Rectal smooth muscle tissue (tissue), 1 donor: ENCODE measurements around the gene GSDMA.

Source experiments
- H3K27ac ChIP-seq: one replicate; pipeline ENCODE4 v1.7.0; 2013; ENCODE audit warnings: low read depth, low read length, inconsistent platforms
- H3K27me3 ChIP-seq: one replicate; pipeline ENCODE4 v1.7.0; 2013; ENCODE audit warnings: low read length; ENCODE audit not compliant: control insufficient read depth, insufficient read depth
- H3K36me3 ChIP-seq: one replicate; pipeline ENCODE4 v1.7.0; 2013; ENCODE audit warnings: low read length; ENCODE audit not compliant: control insufficient read depth, insufficient read depth
- H3K4me1 ChIP-seq: one replicate; pipeline ENCODE4 v1.7.0; 2013; ENCODE audit warnings: low read length; ENCODE audit not compliant: control insufficient read depth, insufficient read depth
- H3K4me3 ChIP-seq: one replicate; pipeline ENCODE4 v1.7.0; 2013; ENCODE audit warnings: low read length
- H3K9ac ChIP-seq: one replicate; pipeline ENCODE4 v1.7.0; 2013; ENCODE audit warnings: low read length

Gene GSDMA

DNA sequence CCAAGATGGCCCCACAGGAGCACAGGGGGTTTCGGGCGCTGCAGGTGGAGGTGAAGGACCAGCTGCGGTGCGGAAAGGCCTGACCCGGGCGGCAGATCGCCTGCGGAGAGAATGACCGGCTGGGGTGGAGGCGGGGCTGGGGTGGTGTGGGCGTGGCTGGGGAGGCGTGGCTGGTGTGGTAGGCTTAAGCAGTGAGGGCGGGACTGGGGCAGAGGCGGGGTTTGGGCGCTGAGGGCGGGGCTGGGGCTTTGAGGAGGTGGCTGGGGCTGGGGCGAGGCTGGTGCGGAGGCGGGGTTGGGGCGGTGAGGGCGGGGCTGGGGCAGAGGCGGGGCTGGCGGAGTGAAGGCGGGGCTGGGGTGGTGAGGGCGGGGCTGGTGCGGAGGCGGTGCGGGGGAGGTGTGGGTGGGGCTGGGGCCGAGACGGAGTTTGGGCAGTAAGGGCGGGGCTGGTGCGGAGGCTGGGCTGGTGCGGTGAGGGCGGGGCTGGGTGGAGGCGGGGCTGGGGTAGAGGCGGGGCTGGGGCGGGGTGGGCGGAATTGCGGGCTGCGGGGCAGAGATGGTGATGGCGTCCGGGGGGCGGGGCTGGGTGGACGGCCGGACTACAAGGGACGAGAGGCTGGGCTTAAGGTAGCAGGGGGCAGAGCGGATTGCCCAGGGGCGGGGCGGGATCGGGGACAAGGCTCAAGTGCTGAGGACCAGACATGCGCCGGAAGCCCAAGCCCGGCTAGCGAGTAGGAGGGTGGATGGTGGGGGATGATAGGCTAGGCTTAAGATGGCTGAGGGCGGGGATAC lies 9.9 kb upstream of the GSDMA start:
- peak overlapping the region; percentile 81 for H3K4me3 ChIP-seq
- H3K27ac ChIP-seq, result peak overlapping the region; percentile 48
- no peaks in the 10 kb centered on the region for H3K27me3 ChIP-seq
- H3K9ac ChIP-seq, result peak overlapping the region; percentile 87
- H3K4me1 ChIP-seq, result peaks cover 5% of the 10 kb centered on the region
- no peaks in the 10 kb centered on the region for H3K36me3 ChIP-seq

DNA sequence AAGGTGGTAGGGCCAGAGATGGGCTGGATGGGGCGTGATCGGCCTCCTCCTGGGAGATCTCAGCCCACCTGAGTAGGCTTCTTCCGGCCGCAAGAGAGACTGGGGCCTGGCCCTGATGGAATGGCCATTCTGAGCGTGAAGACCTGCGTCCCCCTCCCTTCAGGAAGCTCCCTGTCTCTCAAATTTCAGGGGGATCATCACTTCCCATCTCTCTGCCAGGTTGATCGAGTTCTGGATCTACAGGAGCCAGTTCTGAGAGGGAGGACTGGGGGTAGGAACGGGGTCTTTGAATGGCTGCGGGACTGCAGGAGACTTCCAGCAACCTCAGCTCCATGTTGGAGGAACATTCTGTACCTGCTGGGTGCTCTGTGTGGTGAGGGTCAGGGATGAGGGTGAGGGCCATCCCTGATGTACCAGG lies 9.3 kb upstream of the GSDMA start:
- Histone ChIP-seq H3K4me3 (peak overlapping the region; percentile 72), H3K27me3 (no peaks in the 10 kb centered on the region), H3K27ac (peak overlapping the region; percentile 48), H3K4me1 (peaks cover 5% of the 10 kb centered on the region), H3K36me3 (no peaks in the 10 kb centered on the region), H3K9ac (peak overlapping the region; percentile 40)

DNA sequence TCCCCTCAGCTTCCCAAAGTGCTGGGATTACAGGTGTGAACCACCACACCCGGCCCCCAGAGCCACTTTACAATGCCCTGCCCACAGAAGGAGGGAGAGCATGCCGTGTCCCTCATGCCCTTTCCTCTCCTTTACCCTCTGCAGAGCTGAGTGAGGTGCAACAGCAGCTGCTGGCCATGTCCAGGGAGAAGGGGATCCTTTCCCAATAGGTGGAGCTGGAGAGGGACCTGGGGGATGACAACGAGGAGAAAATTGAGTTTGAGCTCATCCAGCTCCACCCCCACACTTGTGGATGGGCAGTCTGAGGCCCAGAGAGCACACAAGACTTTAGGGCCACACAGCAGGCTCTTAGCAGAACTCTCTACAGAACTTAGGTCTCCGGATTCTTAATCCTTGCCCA lies 7.9 kb upstream of the GSDMA start:
- H3K4me1 ChIP-seq, result peaks cover 5% of the 10 kb centered on the region
- H3K9ac ChIP-seq, result no peak overlapping the region
- H3K27ac ChIP-seq, result no peak overlapping the region
- no peaks in the 10 kb centered on the region for H3K36me3 ChIP-seq
- H3K4me3 ChIP-seq, result no peak overlapping the region
- H3K27me3 ChIP-seq, result no peaks in the 10 kb centered on the region

DNA sequence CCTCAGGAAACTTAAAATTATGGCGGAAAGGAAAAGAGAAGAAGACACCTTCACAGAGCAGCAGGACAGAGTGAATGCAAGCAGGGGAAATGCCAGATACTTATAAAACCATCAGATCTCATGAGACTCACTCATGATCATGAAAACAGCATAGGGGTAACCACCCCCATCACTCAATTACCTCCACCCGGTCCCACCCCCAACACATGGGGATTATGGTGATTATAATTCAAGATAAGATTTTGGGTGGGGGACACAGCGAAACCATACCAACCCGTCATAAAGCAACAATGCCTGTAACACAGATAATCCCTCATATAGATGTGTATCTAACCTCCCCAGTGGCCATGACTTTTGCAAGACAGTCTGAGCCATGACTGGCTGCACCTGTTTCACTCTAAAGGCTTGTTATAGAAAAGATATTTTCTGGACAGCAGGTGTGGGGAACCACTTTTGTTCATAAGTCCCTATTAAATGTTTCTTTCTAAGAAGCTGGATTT lies 7.0 kb upstream of the GSDMA start:
- H3K27me3 ChIP-seq, result no peaks in the 10 kb centered on the region
- H3K4me1 ChIP-seq, result peaks cover 5% of the 10 kb centered on the region
- H3K36me3 ChIP-seq, result no peaks in the 10 kb centered on the region
- no peak overlapping the region for H3K4me3 ChIP-seq
- no peak overlapping the region for H3K27ac ChIP-seq
- no peak overlapping the region for H3K9ac ChIP-seq

DNA sequence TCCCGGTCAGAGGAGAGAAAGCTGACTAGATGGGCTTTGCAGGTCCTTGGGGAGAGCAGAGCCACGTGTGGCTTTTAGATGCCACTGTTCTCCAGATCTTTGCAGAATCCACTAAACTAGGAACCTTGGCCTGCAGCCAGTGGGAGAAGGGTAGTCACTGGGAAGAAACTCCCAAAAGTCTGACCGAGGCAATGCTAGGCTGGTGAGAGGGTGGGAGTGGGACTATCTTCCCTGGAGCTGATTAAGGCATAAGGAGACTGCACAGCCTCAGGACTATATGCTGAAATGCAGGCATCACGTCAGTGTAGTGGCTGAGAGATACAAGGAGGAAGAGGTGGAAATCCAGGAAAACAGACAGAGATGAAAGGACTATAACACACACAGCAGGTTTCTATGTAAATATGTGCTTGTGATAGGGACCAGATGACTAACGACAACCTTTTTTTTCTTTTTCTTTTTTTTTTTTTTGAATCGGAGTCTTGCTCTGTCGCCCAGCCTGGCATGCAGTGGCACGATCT lies 2.2 kb upstream of the GSDMA start:
- Histone ChIP-seq H3K27ac (no peak overlapping the region), H3K4me1 (no peaks in the 10 kb centered on the region), H3K9ac (no peak overlapping the region), H3K36me3 (no peaks in the 10 kb centered on the region), H3K4me3 (no peak overlapping the region), H3K27me3 (no peaks in the 10 kb centered on the region)

DNA sequence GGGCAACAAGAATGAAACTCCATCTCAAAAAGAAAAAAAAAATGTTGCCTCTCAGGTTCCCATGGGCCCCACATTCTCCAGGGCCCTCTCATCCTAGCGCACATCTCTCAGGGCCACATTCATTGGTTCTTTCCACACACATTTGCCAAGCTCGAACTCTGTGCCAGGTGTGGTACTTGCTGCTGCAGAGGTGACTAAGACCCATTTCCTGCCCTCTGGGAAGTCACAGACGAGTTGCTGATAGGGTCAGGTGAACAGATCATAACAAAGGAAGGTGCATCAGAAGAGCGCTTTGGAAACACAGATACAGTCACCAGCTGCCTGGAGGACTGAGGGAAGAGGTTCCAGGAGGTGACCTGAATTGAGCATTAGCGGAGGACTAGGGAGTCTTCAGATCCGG lies 1.0 kb downstream of the GSDMA start:
- Histone ChIP-seq H3K4me1 (no peaks in the 10 kb centered on the region), H3K27me3 (no peaks in the 10 kb centered on the region), H3K9ac (no peak overlapping the region), H3K4me3 (no peak overlapping the region), H3K27ac (no peak overlapping the region), H3K36me3 (no peaks in the 10 kb centered on the region)

DNA sequence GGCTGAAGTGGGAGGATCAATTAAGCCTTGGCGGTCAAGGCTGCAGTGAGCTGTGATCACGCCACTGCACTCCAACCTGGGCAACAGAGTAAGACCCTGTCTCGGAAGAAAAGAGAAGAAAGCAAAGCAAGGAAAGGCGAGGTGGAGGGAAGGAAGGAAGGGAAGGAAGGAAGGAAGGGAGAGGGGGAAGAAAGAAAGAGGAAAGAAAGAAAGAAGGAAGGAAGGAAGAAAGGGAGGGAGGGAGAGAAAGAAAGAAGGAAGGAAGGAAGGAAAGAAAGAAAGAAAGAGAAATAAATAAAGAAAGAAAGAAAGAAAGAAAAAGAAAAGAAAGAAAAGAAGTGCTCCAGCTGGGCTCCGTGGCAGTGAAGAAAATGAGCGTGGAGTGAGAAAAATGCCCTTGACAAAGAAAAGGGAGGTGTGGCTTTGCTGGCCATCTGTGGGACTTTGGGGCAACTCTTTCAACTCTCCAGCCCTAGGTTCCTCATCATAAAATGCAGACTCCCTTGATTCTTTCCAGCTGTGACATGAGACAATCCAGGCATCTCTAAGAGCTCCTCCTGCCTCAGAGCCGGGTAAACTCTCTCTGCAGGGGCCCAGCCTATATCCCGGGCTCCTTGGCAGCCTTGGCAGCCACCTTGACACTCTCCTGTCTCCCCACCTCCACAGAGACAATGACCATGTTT lies 2.4 kb downstream of the GSDMA start:
- H3K36me3 ChIP-seq, result no peaks in the 10 kb centered on the region
- H3K27me3 ChIP-seq, result no peaks in the 10 kb centered on the region
- H3K27ac ChIP-seq, result no peak overlapping the region
- H3K4me3 ChIP-seq, result no peak overlapping the region
- no peaks in the 10 kb centered on the region for H3K4me1 ChIP-seq
- no peak overlapping the region for H3K9ac ChIP-seq

DNA sequence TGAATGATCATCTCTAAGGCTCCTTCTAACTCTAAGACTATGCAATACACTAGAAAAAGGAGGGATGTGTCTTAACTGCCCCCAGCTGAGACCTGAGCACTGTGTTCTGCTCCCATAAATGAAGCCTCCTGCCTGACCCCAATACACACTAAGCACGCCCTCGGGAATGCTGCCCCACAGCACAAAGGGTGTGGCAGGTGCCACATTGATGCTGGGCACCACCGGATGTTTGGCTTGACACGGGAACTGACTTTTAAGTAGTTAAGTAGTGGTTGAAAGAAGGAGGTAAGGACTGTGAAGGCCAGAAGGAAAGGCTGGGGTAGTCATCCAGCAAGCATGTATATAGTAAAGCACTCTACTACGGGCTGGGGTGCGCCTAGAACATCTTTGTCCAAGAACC lies 4.0 kb downstream of the GSDMA start:
- H3K27me3 ChIP-seq, result no peaks in the 10 kb centered on the region
- no peaks in the 10 kb centered on the region for H3K4me1 ChIP-seq
- H3K4me3 ChIP-seq, result no peak overlapping the region
- no peak overlapping the region for H3K9ac ChIP-seq
- H3K27ac ChIP-seq, result no peak overlapping the region
- H3K36me3 ChIP-seq, result no peaks in the 10 kb centered on the region

DNA sequence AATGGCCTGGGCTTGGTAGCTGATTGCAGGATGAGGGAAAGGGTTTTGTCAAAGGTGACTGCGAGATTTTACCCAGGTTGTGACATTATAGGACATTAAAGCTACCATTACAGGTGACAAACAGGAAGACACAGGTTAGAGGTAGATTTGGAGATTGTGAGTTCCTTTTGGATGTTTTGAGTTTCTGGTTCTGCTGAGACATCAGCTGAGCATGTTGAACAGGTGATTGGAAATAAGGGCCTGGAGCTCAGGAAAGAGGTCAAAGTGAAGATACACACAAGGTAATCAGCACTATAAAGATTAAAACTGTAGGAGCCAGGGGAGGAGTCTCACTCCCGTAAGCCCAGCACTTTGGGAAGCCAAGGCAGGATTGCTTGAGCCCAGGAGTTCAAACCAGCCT lies 6.0 kb downstream of the GSDMA start:
- H3K27me3 ChIP-seq, result no peaks in the 10 kb centered on the region
- H3K27ac ChIP-seq, result no peak overlapping the region
- no peaks in the 10 kb centered on the region for H3K36me3 ChIP-seq
- H3K9ac ChIP-seq, result no peak overlapping the region
- no peaks in the 10 kb centered on the region for H3K4me1 ChIP-seq
- H3K4me3 ChIP-seq, result no peak overlapping the region

DNA sequence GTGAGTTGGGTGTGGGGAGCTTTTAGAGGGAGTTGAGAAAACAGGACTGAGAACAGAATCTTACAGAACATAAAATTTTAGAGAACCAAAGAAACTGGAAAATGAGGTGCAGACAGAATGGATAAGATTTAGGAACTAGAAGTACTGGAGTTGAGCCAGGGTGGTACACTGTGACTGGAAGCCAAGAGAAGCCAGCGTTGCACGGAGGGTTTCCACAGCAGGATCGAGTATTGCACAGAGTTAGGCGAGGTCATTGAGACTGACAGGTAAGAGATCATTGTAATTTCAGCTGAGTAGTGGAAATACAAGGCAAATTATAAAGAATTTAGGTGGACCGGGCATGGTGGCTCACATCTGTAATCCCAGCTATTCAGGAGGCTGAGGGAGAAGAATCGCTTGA lies 6.6 kb downstream of the GSDMA start:
- H3K4me1 ChIP-seq, result no peaks in the 10 kb centered on the region
- no peak overlapping the region for H3K27ac ChIP-seq
- no peaks in the 10 kb centered on the region for H3K27me3 ChIP-seq

DNA sequence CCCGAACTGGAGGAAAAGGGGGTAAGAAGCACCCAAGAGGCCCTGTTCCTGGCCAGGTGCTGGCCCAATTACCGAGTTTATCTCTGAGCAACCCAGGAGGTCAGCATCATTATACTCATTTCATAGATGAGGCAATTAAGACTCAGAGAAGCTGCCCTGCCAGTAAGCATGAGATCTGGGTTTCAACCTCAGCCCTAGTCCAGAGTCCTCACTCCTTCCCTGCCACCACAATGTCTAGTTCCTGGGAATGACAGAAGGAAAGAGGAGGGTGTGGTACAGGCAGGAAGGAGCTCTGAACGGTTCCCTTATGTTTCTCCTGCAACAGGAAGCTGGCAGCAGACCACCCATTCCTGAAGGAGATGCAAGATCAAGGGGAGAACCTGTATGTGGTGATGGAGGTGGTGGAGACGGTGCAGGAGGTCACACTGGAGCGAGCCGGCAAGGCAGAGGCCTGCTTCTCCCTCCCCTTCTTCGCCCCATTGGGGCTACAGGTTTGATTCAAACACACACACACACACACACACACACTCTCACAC lies 7.4 kb downstream of the GSDMA start:
- no peak overlapping the region for H3K27ac ChIP-seq
- no peaks in the 10 kb centered on the region for H3K4me1 ChIP-seq
- no peak overlapping the region for H3K9ac ChIP-seq
- H3K27me3 ChIP-seq, result no peaks in the 10 kb centered on the region
- H3K4me3 ChIP-seq, result no peak overlapping the region
- H3K36me3 ChIP-seq, result no peaks in the 10 kb centered on the region

More for the DNA sequence above, 6.6 kb downstream of the GSDMA start:
- no peaks in the 10 kb centered on the region for H3K36me3 ChIP-seq
- H3K4me3 ChIP-seq, result no peak overlapping the region
- H3K9ac ChIP-seq, result no peak overlapping the region

DNA sequence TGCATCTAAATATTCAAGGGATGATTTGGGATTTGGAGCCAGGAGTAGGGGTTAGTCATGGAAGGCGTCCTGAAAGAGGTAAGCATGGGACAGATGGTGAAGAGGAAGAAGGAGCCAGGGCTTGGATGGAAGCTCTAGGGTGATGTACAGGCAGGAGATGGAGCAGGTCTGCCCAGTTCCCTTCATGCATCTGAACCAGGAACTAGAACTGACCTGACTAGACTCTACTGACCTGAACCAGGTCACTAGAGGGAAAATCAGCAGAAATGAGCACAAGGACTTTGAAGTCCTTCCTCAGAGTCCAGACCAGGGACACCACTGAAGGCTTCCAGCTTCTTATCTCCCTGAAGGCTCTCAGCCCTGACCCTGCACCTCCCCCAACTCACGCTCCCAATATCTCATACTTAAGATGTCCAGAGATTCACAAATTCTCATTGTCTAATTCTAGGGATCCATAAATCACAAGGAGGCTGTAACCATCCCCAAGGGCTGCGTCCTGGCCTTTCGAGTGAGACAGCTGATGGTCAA lies 8.3 kb downstream of the GSDMA start:
- Histone ChIP-seq H3K4me3 (no peak overlapping the region), H3K36me3 (no peaks in the 10 kb centered on the region), H3K27ac (no peak overlapping the region), H3K9ac (no peak overlapping the region), H3K4me1 (no peaks in the 10 kb centered on the region), H3K27me3 (no peaks in the 10 kb centered on the region)
